ENCODE data around the gene TCEAL1.

- TF ChIP-seq, protein P1, sequence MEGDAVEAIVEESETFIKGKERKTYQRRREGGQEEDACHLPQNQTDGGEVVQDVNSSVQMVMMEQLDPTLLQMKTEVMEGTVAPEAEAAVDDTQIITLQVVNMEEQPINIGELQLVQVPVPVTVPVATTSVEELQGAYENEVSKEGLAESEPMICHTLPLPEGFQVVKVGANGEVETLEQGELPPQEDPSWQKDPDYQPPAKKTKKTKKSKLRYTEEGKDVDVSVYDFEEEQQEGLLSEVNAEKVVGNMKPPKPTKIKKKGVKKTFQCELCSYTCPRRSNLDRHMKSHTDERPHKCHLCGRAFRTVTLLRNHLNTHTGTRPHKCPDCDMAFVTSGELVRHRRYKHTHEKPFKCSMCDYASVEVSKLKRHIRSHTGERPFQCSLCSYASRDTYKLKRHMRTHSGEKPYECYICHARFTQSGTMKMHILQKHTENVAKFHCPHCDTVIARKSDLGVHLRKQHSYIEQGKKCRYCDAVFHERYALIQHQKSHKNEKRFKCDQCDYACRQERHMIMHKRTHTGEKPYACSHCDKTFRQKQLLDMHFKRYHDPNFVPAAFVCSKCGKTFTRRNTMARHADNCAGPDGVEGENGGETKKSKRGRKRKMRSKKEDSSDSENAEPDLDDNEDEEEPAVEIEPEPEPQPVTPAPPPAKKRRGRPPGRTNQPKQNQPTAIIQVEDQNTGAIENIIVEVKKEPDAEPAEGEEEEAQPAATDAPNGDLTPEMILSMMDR (IDR thresholded peaks at IDR 0.05): no peak
- no peak for TF ChIP-seq POLR2A (IDR thresholded peaks at IDR 0.05)
Observed at GRCh38 chrX:103615781-103616371, 12.9 kb upstream of the TCEAL1 start.

All from vagina (tissue), 2 donors.